ENCODE data around the gene ZC3H4.
A peak's percentile ranks its signal among the peaks of the same experiment; 100 is the strongest.
"Not testable (repeated sequence)": the region's sequence is repeated elsewhere in the genome, so short reads cannot be mapped to it uniquely, and the experiment has no call there.

ZC3H4 gene

GRCh38 chr19:47109541-47110375, 3.8 kb downstream of the ZC3H4 start:
- H3K27me3 Mint-ChIP-seq, result no peaks in the 10 kb centered on the region
- peaks cover 48% of the 10 kb centered on the region for H3K36me3 Mint-ChIP-seq (ENCODE audit: insufficient read depth)
- no peak for DNase-seq
- peaks cover 47 to 54% of the 10 kb centered on the region in 2 donors for H3K4me1 Mint-ChIP-seq (ENCODE audit: low read depth in 2 of 2)
- ATAC-seq (replicated peaks), result no peak
- H3K9me3 Mint-ChIP-seq, result no peaks in the 10 kb centered on the region
- H3K27ac Mint-ChIP-seq, result peak overlapping the region; percentile 99
- peak overlapping the region; percentile 91 for H3K4me3 Mint-ChIP-seq

GRCh38 chr19:47109177-47109540, 4.4 kb downstream of the ZC3H4 start:
- Mint-ChIP-seq H3K4me3 (peak overlapping the region; percentile 91), H3K9me3 (no peaks in the 10 kb centered on the region), H3K36me3 (ENCODE audit: insufficient read depth) (peaks cover 48% of the 10 kb centered on the region), H3K27ac (peak overlapping the region; percentile 99), H3K4me1 (ENCODE audit: low read depth in 2 of 2) (peaks cover 47 to 54% of the 10 kb centered on the region in 2 donors), H3K27me3 (no peaks in the 10 kb centered on the region)
- DNase-seq (no peak), ATAC-seq (replicated peaks) (no peak)

- no peaks in the 10 kb centered on the region for H3K27me3 Mint-ChIP-seq
- H3K4me3 Mint-ChIP-seq, result peak overlapping the region; percentile 91
- H3K27ac Mint-ChIP-seq, result peak overlapping the region; percentile 99
- H3K9me3 Mint-ChIP-seq, result no peaks in the 10 kb centered on the region
- peaks cover 42 to 52% of the 10 kb centered on the region in 2 donors for H3K4me1 Mint-ChIP-seq (ENCODE audit: low read depth in 2 of 2)
- no peak for ATAC-seq (replicated peaks)
- DNase-seq, result no peak
- peaks cover 39% of the 10 kb centered on the region for H3K36me3 Mint-ChIP-seq (ENCODE audit: insufficient read depth)
These were observed 5.4 kb downstream of the ZC3H4 start for GRCh38 chr19:47107953-47108746.

DNA sequence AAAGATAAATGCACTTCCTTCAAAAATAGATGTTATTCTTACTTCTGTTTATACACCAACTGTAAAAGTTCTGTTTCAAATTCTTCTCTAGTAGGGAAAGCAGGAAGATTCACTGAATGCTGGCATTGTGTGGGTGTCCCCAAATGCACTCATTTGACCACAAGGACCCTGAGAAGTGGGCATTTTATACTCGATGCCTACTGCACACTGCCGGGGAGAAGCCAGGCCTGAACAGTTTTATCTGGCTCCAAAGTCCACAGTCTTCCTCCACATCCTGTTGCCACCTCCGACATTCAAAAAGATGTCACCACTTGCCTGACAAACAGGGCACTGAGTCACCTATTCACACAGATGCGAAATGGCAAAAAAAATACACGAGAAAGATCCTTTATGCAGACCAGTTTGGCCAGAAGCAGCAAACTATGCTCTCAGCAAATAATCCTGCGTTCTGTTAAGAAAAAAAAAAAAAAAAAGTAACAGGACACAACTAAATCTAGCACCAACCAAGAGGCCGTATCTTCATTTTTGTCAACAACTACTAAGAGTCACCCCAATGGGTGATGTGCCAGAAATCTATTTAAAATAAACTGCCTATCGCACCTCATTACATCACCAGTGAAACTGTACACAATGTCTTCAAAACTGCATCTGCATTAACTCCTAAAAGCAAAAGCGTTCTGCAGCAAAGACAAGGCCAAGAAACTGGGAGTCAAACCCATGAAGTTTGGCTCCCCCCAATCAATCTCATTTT, 6.2 kb downstream of the ZC3H4 start:
- ATAC-seq (replicated peaks) (peak; percentile 51), DNase-seq (peak in 2 of 3 experiments; percentile 21 to 35)
- H3K27ac Mint-ChIP-seq, result peak overlapping the region; percentile 99
- peaks cover 32% of the 10 kb centered on the region for H3K36me3 Mint-ChIP-seq (ENCODE audit: insufficient read depth)
- no peaks in the 10 kb centered on the region for H3K9me3 Mint-ChIP-seq
- H3K4me3 Mint-ChIP-seq, result peak overlapping the region; percentile 91
- peaks cover 42 to 55% of the 10 kb centered on the region in 2 donors for H3K4me1 Mint-ChIP-seq (ENCODE audit: low read depth in 2 of 2)
- no peaks in the 10 kb centered on the region for H3K27me3 Mint-ChIP-seq

DNA sequence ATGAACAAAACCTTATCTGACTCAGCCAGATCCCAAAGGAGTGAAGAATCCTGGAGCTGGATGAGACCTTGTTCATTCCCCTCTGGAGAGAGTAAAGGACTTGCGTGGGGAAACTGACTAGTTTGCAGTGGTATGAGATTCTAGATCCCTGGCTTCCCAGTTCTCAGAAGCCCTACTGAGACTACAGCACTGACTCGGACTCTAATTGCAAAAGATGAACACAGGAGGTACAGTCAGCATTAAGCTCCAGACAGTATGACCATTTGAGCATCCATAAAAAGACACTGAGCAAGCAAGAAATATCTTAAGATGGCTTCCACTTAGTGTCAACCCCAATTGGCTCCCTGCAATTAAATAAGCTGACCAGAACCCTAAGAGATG, 6.8 kb downstream of the ZC3H4 start:
- Mint-ChIP-seq H3K36me3 (ENCODE audit: insufficient read depth) (peaks cover 26% of the 10 kb centered on the region), H3K4me1 (ENCODE audit: low read depth in 2 of 2) (peaks cover 42 to 56% of the 10 kb centered on the region in 2 donors), H3K4me3 (peak overlapping the region; percentile 91), H3K9me3 (no peaks in the 10 kb centered on the region), H3K27me3 (no peaks in the 10 kb centered on the region), H3K27ac (peak overlapping the region; percentile 99)
- ATAC-seq (replicated peaks) (no peak), DNase-seq (no peak)

DNA sequence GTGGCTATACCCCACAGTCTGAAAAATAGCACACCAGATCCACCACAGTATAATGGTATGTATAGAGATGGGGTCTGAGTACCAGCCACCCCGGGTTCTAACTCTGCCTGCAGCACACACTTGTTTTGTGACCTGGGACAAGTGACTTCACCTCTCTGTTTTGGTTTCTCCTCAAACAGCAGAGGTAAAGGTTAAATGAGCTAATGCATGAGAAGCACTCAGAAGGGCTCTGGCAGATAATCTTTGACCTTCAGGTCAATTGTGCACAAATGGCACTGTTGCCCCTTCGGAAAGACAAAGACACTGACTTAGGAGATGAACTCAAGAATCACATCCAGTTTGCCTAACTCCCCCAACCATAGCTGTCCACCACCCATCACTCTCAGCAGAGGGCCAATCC, 7.7 kb downstream of the ZC3H4 start:
- Mint-ChIP-seq H3K9me3 (no peaks in the 10 kb centered on the region), H3K27me3 (no peaks in the 10 kb centered on the region), H3K4me1 (ENCODE audit: low read depth in 2 of 2) (peaks cover 40 to 56% of the 10 kb centered on the region in 2 donors), H3K36me3 (ENCODE audit: insufficient read depth) (peaks cover 17% of the 10 kb centered on the region), H3K27ac (peak overlapping the region; percentile 99), H3K4me3 (no peak overlapping the region)
- DNase-seq (no peak), ATAC-seq (replicated peaks) (no peak)

GRCh38 chr19:47104680-47105079, 8.9 kb downstream of the ZC3H4 start:
- peaks cover 38 to 50% of the 10 kb centered on the region in 2 donors for H3K4me1 Mint-ChIP-seq (ENCODE audit: low read depth in 2 of 2)
- ATAC-seq (replicated peaks) (no peak), DNase-seq (no peak)
- peak overlapping the region in 1 of 2 donors; percentile 38 for H3K27ac Mint-ChIP-seq
- H3K36me3 Mint-ChIP-seq (ENCODE audit: insufficient read depth), result peaks cover 5% of the 10 kb centered on the region
- no peaks in the 10 kb centered on the region for H3K27me3 Mint-ChIP-seq
- no peaks in the 10 kb centered on the region for H3K9me3 Mint-ChIP-seq
- no peak overlapping the region for H3K4me3 Mint-ChIP-seq

GRCh38 chr19:47102346-47103060, 11.1 kb downstream of the ZC3H4 start:
- peaks cover 5% of the 10 kb centered on the region for H3K36me3 Mint-ChIP-seq (ENCODE audit: insufficient read depth)
- peaks cover 22 to 35% of the 10 kb centered on the region in 2 donors for H3K4me1 Mint-ChIP-seq (ENCODE audit: low read depth in 2 of 2)
- ATAC-seq (replicated peaks) (no peak), DNase-seq (no peak)
- no peaks in the 10 kb centered on the region for H3K27me3 Mint-ChIP-seq
- H3K9me3 Mint-ChIP-seq, result no peaks in the 10 kb centered on the region
- H3K4me3 Mint-ChIP-seq, result no peak overlapping the region
- H3K27ac Mint-ChIP-seq, result no peak overlapping the region

DNA sequence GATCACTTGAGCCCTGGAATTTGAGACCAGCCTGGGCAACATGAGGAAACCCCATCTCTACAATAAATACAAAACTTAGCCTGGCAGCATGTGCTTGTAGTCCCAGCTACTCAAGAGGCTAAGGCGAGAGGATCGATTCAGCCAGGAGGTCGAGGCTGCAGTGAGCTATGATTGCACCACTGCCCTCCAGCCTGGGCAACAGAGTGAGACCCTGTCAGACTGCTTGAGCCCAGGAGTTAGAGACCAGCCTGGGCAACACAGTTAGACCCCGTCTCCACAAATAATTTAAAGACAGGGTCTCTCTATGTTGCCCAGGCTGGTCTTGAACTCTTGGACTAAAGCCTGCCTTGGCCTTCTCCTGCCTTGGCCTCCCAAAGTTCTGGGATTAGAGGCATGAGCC, 12.5 kb downstream of the ZC3H4 start:
- not testable (repeated sequence) for ATAC-seq (replicated peaks); H3K27me3 Mint-ChIP-seq; H3K9me3 Mint-ChIP-seq; H3K27ac Mint-ChIP-seq; H3K4me3 Mint-ChIP-seq; H3K36me3 Mint-ChIP-seq (ENCODE audit: insufficient read depth); DNase-seq
- peaks cover 20 to 29% of the 10 kb centered on the region in 2 donors for H3K4me1 Mint-ChIP-seq (ENCODE audit: low read depth in 2 of 2)

GRCh38 chr19:47100290-47100689, 13.3 kb downstream of the ZC3H4 start:
- DNase-seq (no peak), ATAC-seq (replicated peaks) (no peak)
- Mint-ChIP-seq H3K4me3 (no peak overlapping the region), H3K36me3 (ENCODE audit: insufficient read depth) (peaks cover 3% of the 10 kb centered on the region), H3K9me3 (no peaks in the 10 kb centered on the region), H3K27me3 (no peaks in the 10 kb centered on the region), H3K4me1 (ENCODE audit: low read depth in 2 of 2) (peaks cover 23 to 26% of the 10 kb centered on the region in 2 donors), H3K27ac (no peak overlapping the region)

GRCh38 chr19:47099576-47100050, 14.0 kb downstream of the ZC3H4 start:
- peaks cover 26 to 31% of the 10 kb centered on the region in 2 donors for H3K4me1 Mint-ChIP-seq (ENCODE audit: low read depth in 2 of 2)
- no peak overlapping the region for H3K27ac Mint-ChIP-seq
- no peaks in the 10 kb centered on the region for H3K27me3 Mint-ChIP-seq
- no peak for ATAC-seq (replicated peaks)
- H3K36me3 Mint-ChIP-seq (ENCODE audit: insufficient read depth), result peaks cover 5% of the 10 kb centered on the region
- no peak overlapping the region for H3K4me3 Mint-ChIP-seq
- no peaks in the 10 kb centered on the region for H3K9me3 Mint-ChIP-seq
- DNase-seq, result no peak

DNA sequence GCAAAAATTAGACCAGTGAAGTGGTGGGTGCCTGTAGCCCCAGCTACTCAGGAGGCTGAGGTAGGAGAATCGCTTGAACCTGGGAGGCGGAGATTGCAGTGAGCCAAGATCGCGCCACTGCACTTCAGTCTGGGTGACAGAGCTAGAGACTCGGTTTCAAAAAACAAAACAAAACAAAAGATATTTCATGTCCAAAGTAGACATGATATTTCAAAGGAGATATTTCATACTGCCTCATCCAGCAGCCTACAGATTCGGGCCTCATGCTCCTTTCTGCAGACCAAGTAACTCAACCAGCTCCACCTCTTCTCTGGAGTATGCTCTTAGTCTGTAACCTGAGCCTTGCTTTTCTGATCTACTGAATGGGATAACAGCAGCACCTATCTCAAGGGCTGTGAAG, 15.0 kb downstream of the ZC3H4 start:
- H3K4me3 Mint-ChIP-seq, result no peak overlapping the region
- peaks cover 35 to 41% of the 10 kb centered on the region in 2 donors for H3K4me1 Mint-ChIP-seq (ENCODE audit: low read depth in 2 of 2)
- no peaks in the 10 kb centered on the region for H3K27me3 Mint-ChIP-seq
- DNase-seq, result no peak
- H3K9me3 Mint-ChIP-seq, result no peaks in the 10 kb centered on the region
- no peak for ATAC-seq (replicated peaks)
- peak overlapping the region in 1 of 2 donors; percentile 28 for H3K27ac Mint-ChIP-seq
- H3K36me3 Mint-ChIP-seq (ENCODE audit: insufficient read depth), result peaks cover 9% of the 10 kb centered on the region
